Peyer's patch (tissue), 4 donors: Measurements from ENCODE around the gene RAB22A. TPM values are rescaled to one million over a fixed set of nuclear protein-coding genes. Genes with fewer than 3 reads are reported as not detected.
"Not testable (repeated sequence)": the region's sequence is repeated elsewhere in the genome, so short reads cannot be mapped to it uniquely, and the experiment has no call there.

Experiments used
- DNase-seq, 3 donors: peaks; one replicate each; pipeline ENCODE4 v3.0.0-alpha.2; 2017 to 2019
- H3K27ac ChIP-seq, 4 donors: fragments of 200-600 bp; sonication (generic); one replicate each; pipeline ENCODE4 v1.5.1; 2016 to 2019
- H3K27me3 ChIP-seq, 2 donors: fragments of 200-600 bp; sonication (generic); one replicate each; pipeline ENCODE4 v1.5.1; 2019
- H3K36me3 ChIP-seq, 3 donors: fragments of 200-600 bp; sonication (generic); one replicate each; pipeline ENCODE4 v1.5.1; 2016 to 2019
- H3K4me1 ChIP-seq, 4 donors: fragments of 200-600 bp; sonication (generic); one replicate each; pipeline ENCODE4 v1.5.1; 2016 to 2019
- H3K4me3 ChIP-seq, 4 donors: fragments of 200-600 bp; sonication (generic); 1 replicate in 3 of 4; 2 replicates in 1 of 4; pipeline ENCODE4 v1.5.1; 2016 to 2019; ENCODE audit warnings: mild to moderate bottlenecking in 1 of 4
- H3K9me3 ChIP-seq, 4 donors: fragments of 200-600 bp; sonication (generic); one replicate each; pipeline ENCODE4 v1.5.1; 2016 to 2019; ENCODE audit warnings: mild to moderate bottlenecking in 1 of 4
- CTCF ChIP-seq, 6 experiments: fragments of 450-650 bp in 4 of 6; fragments of 200-600 bp in 2 of 6; sonication (generic) in 1 of 6; IDR thresholded peaks; one replicate each; pipeline ENCODE4 v1.5.1; 2017 to 2019; ENCODE audit warnings: antibody characterized with exemption in 6 of 6, mild to moderate bottlenecking in 3 of 6, moderate library complexity in 1 of 6
- POLR2A ChIP-seq, 2 donors: fragments of 450-650 bp; IDR thresholded peaks; one replicate each; pipeline ENCODE4 v1.5.1; 2017; ENCODE audit warnings: antibody characterized with exemption in 2 of 2, mild to moderate bottlenecking in 2 of 2, moderate library complexity in 2 of 2
- total RNA-seq, 4 donors: library from RNA; depleted of rRNA; stranded (reverse); fragments of >200 nt; gene quantifications; one replicate each; pipeline ENCODE4 v1.1.0, GENCODE V29; 2016

The RAB22A gene
- total RNA-seq, 4 donors from 2014 or later, result 12.4 to 29.4 (median 19.2) TPM

DNA sequence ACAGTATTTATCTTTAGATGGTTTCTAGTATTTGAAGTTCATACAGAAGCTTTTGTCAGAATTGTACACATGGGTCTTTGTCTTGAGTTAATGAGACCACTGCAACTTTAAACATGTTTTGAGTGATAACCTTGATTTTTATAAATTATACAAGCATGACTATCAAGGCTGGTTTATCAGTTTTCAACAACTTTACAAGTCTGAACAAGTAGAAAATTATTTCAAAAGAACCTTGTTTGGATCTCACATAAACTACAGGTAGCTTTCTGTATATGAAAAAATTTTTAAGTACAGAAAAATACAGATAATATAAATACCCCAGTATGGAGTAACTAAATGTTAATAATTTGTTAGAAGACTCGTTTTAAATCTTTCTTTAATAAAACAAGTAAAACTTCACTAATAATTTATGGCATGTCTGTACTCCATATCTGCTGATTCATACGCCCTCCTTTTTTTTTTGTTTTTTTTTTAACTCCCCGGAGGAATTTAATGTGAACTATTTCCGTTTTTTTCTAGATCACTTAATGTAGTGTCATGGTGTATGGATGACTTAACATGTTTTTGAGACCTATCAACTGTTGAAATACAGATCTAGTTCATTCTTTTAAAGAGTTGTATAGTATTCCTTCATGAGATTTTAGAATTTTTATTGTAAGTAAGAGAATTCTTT is 97.8 kb downstream of the RAB22A start:
- DNase-seq, result no peak
- H3K27me3 ChIP-seq, result no peaks in the 10 kb centered on the region
- TF ChIP-seq POLR2A (IDR thresholded peaks at IDR 0.05) (no peak), CTCF (IDR thresholded peaks at IDR 0.05) (no peak)
- H3K36me3 ChIP-seq, result no peaks in the 10 kb centered on the region
- no peak overlapping the region for H3K4me3 ChIP-seq
- H3K4me1 ChIP-seq, result peaks cover 0 to 27% (median 6%) of the 10 kb centered on the region in 4 donors
- H3K9me3 ChIP-seq, result no peaks in the 10 kb centered on the region
- H3K27ac ChIP-seq, result no peak overlapping the region

DNA sequence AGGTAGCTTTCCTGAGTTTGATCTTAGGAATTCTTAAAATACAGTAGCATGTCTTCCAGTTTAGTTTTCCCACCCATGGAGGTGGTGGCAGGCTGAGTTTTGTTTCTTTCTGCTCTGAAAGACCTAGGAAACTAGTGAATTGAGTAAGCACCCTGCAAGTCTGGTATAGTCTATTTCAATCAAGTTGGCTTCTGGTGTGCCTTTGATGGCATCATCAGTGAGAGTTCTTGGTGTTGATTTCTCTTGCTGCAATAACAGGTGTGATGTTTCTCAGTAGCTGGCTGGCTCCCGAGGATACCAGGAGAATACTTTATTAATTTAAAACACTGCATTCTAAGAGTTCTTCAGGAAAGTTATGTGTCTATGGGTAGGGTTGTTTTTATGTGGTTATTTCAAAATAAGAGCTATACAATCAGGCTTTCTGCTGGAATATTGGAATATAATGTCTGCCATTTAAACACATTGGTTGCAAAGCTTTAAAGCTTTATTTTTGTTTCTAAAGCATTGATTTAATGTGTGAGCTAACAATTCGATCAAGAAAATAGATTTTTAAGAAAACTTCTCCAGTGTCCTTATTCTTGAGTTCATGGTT is 98.5 kb downstream of the RAB22A start:
- no peaks in the 10 kb centered on the region for H3K9me3 ChIP-seq
- no peaks in the 10 kb centered on the region for H3K36me3 ChIP-seq
- H3K27ac ChIP-seq, result peak overlapping the region in 2 of 4 donors; percentile 18 to 36
- no peak overlapping the region for H3K4me3 ChIP-seq
- no peaks in the 10 kb centered on the region for H3K27me3 ChIP-seq
- H3K4me1 ChIP-seq, result peaks cover 0 to 27% (median 3%) of the 10 kb centered on the region in 4 donors
- TF ChIP-seq CTCF (IDR thresholded peaks at IDR 0.05) (no peak), POLR2A (IDR thresholded peaks at IDR 0.05) (no peak)
- DNase-seq, result no peak

DNA sequence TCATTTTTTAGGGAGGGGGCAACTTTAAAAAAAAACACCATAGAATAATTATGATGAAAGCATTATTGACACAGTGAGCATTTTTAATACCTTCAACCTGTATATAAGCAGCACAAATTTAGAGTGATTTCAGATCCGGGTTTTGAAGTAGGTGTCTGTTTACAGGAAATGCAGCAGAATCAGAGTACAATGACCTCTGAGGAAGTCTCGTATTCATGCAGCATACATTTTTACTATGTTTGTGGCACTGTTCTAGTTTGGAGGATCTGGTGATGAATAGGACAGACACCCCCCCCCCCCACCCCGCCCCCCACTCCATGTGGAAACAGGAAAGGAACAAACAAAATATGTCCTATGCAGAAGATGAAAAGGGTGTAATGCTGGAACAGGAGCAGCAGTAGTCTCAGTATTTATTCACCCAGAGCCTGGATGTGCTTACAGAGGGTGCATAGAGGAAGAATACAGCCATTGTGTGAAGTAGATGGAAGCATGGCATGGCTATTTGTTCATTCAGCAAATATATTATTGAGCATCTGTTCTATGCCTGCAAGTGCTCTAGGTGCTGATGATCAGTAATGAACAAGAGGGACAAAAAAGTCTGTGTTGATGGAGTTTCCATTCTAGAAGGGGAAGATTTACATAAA is 99.2 kb downstream of the RAB22A start:
- H3K27ac ChIP-seq, result peak overlapping the region in 1 of 4 donors; percentile 36
- H3K9me3 ChIP-seq, result no peaks in the 10 kb centered on the region
- no peaks in the 10 kb centered on the region for H3K36me3 ChIP-seq
- no peak overlapping the region for H3K4me3 ChIP-seq
- H3K27me3 ChIP-seq, result no peaks in the 10 kb centered on the region
- DNase-seq, result no peak
- no peak for TF ChIP-seq POLR2A (IDR thresholded peaks at IDR 0.05)
- TF ChIP-seq CTCF (IDR thresholded peaks at IDR 0.05), result no peak
- H3K4me1 ChIP-seq, result peaks cover 0 to 27% (median 3%) of the 10 kb centered on the region in 4 donors

GRCh38 chr20:58414216-58414615 is 104.7 kb downstream of the RAB22A start:
- H3K36me3 ChIP-seq, H3K27me3 ChIP-seq, H3K4me3 ChIP-seq, DNase-seq, H3K9me3 ChIP-seq, H3K27ac ChIP-seq, H3K4me1 ChIP-seq: not testable (repeated sequence)

DNA sequence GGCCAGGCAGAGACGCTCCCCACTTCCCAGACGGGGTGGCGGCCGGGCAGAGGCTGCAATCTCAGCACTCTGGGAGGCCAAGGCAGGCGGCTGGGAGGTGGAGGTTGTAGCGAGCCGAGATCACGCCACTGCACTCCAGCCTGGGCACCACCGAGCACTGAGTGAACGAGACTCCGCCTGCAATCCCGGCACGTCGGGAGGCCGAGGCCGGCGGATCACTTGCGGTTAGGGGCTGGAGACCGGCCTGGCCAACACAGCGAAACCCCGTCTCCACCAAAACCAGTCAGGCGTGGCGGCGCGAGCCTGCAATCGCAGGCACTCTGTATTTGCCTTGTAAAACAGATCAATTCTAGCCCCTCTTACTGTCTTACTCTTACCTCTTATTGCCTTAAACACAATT is 105.3 kb downstream of the RAB22A start:
- not testable (repeated sequence) for H3K4me1 ChIP-seq, H3K27me3 ChIP-seq, H3K9me3 ChIP-seq, H3K4me3 ChIP-seq, DNase-seq, H3K27ac ChIP-seq
- H3K36me3 ChIP-seq, result peaks cover 0 to 13% (median 0%) of the 10 kb centered on the region in 3 donors

DNA sequence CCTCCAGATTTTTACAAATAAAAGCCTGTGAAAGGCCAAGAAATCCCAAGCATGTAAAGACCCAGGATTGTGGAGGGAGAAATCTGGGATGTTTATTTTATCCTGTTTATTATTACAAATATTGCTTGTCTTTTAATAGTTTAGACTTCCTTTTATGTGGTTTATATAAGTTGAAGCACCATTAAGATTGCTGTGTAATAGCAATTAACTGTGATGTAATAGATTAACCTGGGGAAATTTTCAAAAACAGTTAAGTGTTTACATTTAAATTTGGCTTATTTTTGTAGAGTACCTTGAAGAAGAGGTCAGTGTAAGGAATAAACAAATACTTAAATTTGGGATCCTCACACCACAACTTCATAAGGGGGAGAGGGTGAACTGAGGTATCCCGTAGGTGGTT is 106.5 kb downstream of the RAB22A start:
- TF ChIP-seq CTCF (IDR thresholded peaks at IDR 0.05) (no peak), POLR2A (IDR thresholded peaks at IDR 0.05) (no peak)
- Histone ChIP-seq H3K4me1 (no peaks in the 10 kb centered on the region), H3K27me3 (no peaks in the 10 kb centered on the region), H3K27ac (no peak overlapping the region), H3K4me3 (no peak overlapping the region), H3K36me3 (peaks cover 0 to 26% (median 0%) of the 10 kb centered on the region in 3 donors), H3K9me3 (no peaks in the 10 kb centered on the region)
- DNase-seq, result no peak
